ENCODE data around the gene TRMT61A.

The TRMT61A gene

DNA sequence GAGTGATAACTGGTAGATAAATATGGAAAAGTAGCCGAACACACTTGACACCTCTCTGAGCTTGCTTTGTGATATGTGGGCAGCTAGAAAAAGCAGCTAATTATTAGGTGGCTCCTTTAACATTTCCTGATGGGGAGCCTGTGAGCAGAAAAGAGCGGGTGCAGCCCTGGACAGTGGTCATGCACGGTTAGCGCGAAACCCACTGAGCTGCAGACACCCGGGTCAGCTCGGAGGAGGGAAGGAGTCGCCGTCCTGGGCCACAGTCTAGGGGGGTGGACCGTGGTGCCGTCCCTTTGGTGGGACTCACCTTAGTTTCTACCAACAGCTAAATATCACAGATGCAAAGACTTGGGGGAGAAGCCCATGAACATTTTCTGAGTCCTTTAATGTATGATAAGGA is 40.4 kb downstream of the TRMT61A start:
- no peak for DNase-seq

DNA sequence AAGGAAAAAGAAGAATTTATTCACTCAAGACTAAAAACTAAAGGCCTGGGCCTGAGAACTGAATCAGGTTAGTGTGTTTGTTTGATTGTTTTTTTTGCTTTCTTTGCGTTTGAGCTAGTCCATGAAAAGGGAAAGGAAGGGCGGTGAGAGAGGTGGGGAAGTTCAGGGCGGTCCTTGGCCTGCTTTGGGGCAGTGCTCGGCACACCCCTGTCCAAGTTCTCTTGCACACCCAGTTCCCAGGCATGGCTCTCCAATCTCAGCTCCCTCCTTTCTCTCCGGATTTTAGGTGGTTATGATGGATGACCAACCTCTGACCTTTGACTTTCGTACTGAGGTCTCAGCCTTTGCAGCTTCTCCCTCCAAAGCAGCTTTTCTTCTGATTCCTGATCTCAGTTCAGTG is 45.1 kb downstream of the TRMT61A start:
- DNase-seq, result no peak

DNA sequence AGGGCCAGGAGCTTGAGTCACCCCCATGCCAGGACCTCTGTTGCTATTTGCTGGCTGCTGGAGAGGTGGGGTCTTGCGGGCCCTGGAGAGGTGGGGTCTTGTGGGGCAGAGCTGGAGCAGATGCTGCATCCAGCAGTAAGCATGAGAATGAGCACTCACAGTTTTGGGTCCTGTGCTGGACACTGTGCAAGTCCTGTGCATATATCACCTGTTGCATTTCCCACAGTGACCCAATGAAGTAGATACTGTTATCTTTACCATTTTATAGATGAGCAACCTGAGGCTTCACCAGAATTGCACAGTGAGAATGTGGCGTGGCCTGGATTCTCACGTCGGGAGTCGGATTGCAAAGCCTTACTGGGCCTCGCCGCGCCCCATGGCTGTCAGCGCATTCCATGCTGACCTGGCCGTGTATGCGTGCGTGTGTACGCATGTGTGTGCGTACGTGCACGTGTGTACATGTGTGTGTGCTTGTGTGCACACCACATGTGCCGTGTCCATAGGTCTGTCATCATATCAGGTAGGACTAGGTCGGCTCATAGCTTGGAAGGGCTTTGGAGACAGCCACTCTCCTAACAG is 45.8 kb downstream of the TRMT61A start:
- no peak for DNase-seq

DNA sequence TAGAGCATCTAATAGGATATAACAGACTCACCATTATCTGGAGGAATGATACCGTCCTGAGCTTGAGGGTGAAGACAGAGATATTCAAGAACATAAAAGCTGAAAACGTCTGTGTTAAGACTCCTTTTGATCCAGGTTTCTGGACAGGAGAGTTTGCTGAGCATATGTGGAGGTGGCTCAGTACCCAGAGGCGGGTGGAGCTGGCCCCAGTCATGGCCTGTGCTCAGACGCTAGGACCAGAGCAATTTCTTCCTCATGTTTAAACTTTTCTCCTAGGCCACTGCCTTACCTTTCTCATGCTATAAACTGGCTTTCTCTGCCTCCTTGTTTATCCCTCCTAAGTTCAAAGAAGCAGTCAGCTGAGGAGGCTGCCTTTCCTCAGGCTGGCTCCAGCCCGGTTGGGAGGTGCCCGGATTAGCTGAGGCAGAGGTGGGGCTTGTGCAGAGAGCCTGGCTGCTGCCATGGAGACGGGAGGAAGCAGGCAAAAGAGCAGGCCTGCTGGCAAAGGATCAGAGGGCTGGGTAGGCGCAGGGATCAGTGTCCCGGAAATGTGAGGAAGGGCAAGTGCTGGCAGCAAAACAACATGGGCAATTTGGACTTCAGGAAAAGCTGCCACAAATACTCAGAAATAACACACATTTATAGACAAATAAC is 47.5 kb downstream of the TRMT61A start:
- no peak for DNase-seq

DNA sequence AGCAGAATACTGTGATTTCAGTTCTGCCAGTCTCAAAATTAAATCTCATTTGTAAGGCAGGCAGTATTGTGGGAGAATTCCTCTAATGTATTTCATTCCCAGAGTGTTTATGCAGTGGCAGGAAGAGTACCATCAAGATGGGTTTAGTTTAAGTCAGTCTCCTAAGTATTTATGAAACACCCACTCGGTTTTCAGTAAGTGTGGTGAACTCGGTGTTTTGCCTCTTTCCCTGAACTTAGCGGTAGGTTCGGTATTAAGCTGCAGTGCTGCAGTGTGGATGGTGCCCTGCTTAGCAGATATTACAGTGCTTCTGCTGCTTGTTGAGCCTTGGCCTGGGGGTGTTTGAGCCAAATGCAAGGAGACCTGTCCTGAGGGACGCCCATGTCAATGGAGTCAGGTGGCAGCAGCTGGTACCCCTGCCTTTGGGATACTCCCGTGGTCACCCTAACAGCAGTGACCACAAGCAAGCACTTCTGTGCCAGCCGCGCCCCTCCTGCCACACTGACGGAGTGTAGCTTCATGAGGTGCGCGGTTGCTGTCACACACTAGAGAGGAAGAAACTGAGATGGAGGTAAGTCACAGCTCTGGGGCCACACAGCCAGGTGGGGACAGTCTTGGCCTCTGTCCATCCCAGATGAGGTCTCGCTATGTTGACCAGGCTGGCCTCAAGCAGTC is 49.5 kb downstream of the TRMT61A start:
- no peak for DNase-seq

DNA sequence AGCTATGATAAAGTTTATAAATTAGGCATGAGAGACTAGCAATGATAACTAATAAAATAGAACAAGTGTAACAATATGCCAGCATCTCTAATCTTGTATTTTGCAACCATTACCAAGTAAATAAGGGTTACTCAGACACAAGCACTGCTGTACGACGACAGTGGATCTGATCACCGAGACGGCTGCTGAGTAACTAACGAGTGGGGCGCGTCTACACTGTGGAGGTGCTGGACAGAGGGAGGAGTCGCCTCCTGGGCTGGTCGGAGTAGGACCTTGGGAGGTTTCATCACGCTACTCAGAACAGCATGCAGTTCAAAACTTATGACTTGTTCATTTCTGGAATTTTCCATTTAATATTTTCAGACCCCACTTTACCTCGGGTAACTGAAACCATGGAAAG is 52.2 kb downstream of the TRMT61A start:
- DNase-seq, result no peak

DNA sequence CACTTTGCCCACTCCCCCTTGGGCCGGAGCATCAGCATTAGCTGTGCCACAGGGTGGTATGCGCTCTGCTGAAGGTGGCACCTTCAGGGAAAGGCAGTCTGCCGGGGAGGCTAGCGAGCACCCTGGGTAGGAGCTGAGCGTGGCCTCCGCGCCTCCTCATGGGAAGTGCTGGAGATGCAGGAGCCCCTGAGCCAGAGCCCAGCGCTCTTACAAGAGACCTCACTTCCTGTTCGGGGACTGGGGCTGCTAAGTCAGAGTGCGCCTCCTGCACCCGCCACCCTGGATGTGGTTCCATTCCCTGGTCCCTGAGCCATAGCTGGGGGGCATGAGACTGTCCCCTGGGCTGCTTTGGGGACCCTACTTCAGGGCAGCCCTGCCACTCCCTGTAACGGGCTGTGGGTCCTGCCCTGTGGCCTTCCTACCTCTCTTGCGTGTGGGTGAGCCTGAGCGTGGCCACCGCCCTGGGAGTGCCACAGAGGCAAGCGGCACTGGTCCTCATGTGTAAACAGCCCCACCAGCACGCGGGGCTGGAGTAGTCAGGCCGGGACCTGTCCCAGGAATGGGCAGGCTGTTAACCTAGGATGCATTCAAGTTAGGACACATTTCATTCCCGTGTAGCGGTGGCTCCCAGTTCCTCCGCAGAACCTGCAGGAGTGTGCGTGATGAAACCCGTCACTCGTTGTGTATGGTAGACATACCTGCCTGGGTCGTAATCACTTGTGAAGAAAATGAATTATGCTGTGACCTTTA is 53.1 kb downstream of the TRMT61A start:
- no peak for DNase-seq

DNA sequence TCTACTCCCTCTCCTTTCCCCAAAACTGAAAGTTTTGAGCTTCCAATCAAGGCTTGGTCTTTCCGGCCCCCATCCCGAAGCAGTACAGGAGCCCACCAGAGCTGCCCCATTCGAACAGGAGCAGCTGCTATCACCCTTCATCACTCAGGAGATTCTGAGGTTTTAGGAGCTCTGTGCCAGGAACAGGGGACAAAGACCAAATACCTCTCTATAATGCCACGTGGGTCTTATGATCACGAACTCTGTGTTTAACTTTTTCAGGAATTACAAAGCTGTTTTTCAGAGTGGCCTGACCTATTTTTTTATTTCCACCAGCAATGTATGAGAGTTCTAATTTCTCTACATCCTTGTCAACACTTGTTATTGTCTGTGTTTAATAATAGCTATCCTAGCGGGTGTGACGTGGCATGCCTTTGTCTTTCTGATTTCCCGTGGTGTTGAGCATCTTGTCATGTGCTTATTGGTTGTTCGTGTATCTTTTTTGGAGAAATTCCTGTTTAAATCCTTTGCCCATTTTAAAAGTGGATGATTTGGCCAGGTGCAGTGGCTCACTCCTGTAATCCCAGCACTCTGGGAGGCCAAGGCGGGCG is 55.4 kb downstream of the TRMT61A start:
- DNase-seq, result no peak

All from activated naive CD4-positive, alpha-beta T cell treated with Interleukin-2 at 50 U/mL for 16 hours (primary cell).